HG03103 (cell line): ENCODE measurements around the gene MUC4.

Source experiments
- ATAC-seq: cut with Tn5 transposase; IDR thresholded peaks from one replicate; pipeline ENCODE4 v1.9.1; 2021; ENCODE audit warnings: low read depth; ENCODE audit not compliant: unreplicated experiment

The MUC4 gene

DNA sequence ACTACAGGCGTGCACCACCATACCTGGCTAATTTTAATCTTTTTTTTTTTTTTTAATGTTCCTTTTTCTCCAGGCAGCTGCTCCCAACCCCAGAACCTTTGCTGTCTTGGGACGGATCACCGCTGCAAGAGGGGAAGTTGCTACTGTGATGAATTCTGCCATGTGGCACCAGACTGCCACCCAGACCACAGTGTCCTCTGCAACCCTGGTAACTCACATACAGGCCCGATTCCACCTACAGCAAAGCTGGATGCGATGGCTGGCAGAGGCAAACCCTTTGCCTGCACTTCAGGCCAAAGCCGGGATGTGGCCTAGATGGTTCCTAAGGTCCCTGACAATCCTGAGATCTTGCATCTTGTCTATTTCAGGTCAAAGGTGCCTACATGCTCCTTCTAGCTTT lies 103.7 kb downstream of the MUC4 start:
- no peak for ATAC-seq

GRCh38 chr3:195705081-195705991 lies 106.4 kb downstream of the MUC4 start:
- no peak for ATAC-seq

DNA sequence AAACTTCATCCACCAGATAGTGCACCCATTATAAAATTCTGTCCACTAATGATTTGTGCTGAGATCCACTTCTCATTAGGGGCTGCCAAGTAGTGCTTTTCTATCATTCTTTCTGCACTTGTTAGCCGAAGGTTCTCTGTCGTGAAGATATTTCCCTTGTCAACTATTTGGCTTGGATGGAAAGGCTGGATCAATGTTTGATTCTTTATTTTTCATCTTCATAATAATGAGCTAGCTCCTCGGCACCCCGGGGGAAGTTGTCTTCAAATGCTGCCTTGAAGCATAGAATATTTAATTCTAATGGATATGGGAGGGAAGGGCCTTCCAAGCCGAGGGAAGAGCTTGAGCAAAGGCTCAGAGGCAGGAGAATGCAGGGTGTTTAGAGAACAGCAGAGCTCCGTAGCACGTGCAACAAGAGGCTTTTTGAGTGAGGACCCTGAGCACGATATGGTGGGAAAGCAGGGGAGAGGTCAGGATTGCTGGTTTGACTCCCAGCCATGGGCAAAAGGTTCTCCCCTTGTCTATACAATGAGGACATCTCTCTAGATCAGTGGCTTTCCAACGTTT lies 107.2 kb downstream of the MUC4 start:
- ATAC-seq = no peak

- ATAC-seq = no peak
Observed at GRCh38 chr3:195703776-195704175, 108.0 kb downstream of the MUC4 start.

- no peak for ATAC-seq
Observed at GRCh38 chr3:195701042-195701915, 110.5 kb downstream of the MUC4 start.

DNA sequence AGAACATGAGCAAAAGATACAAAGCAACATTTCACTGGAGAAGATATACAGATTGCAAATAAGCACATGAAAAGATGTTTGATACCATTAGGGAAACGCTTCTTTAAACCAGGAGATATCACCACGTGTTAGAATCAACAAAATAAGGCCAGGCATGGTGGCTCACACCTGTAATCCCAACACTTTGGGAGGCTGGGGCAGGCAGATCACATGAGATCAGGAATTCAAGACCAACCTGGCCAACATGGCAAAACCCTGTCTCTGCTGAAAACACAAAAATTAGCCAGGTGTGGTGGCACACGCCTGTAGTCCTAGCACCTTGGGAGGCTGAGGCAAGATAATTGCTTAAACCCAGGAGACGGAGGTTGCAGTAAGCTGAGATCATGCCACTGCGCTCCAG lies 111.4 kb downstream of the MUC4 start:
- ATAC-seq = no peak

DNA sequence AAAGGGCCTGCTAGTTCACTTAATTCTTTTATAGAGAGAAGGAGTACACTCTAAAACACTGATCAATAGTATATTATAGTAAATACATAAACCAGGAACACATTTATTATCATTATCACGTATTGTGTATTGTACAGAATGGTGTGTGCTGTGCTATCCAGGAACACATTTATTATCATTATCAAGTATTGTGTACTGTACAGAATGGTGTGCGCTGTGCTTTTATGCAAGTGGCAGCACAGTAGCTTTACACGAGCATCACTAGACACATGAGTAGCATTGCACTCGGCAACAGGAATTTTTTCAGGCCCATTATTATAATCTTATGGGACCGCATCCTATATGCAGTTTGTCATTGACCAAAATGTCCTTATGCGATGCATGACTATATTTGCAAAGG lies 111.9 kb downstream of the MUC4 start:
- no peak for ATAC-seq

DNA sequence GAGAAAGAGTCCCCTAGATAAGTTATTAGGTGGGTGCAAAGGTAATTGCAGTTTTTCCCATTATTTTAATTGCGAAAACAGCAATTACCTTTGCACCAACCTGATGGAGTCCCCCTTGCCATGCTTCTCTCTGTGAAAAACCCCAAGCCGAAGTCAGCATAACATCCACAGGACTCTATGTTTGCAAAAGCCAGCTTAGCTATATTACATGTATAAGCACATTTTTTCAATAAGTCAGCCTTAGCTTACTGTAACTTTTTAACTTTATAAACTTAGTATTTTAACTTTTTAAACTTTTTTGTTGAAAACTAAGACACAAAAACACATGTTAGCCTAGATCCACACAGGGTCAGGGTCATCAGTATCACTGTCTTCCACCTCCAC lies 112.3 kb downstream of the MUC4 start:
- ATAC-seq = no peak

GRCh38 chr3:195698647-195699387 lies 112.9 kb downstream of the MUC4 start:
- ATAC-seq = no peak

DNA sequence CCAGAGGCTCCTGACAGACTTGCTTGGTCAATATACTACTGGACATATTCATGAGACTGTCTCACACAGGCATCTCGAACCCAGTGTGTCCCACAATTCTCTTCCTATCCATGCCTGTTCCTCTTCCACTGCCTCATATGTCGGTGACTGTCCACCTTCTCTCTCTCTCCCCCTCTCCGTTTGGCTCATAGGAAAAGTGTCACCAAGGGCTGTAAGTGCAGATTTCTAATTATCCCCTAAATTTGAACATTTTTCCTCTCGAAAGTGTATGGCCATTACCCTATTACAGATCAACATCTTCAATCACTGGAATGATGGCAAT lies 113.4 kb downstream of the MUC4 start:
- ATAC-seq = no peak

DNA sequence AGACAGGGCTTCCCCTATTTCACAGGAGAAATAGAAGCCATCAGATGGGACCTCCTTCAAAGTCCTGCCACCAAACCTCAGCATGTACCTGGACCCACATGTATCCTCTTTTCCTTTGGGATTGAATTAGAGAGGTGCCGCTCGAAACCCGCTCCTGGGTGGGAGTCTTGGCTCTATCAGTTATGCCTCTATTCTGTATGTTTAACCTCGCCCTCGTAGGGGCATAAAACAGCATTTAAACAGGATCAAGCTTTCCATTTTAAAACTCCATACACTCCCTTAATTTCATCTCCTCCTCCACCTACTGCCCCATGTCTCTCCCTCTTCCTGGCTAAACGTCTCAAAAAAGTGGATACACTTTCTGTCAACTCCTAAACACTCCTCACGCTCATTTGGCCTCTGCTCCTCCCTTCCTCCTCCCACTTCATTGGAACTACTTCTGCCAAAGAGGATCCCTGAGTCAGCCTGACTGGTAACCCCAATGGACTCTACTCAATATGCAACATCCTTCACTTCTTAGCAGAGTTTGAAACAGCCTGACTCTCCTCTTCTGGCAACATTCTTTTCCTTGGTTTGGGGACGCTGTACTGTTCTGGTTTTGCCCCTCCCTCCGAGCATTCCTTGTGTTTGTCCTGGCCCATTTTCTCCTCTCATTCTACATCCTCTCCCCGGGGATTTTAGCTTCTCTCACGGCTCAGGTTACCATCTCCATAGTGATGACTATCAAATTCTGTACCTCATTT lies 114.0 kb downstream of the MUC4 start:
- ATAC-seq = no peak
